Stomach smooth muscle (tissue), 2 donors: ENCODE results near the gene TAF1B.

Experiments used
- H3K27ac ChIP-seq: one replicate; pipeline ENCODE4 v1.7.0; 2013; ENCODE audit warnings: mild to moderate bottlenecking, low read length, inconsistent platforms
- H3K27me3 ChIP-seq, 2 donors: one replicate each; pipeline ENCODE4 v1.7.0; 2013; ENCODE audit warnings: low read length in 2 of 2; ENCODE audit not compliant: insufficient read depth in 2 of 2, control insufficient read depth in 1 of 2
- H3K36me3 ChIP-seq, 2 donors: one replicate each; pipeline ENCODE4 v1.7.0; 2013; ENCODE audit warnings: low read length in 2 of 2; ENCODE audit not compliant: control insufficient read depth in 2 of 2, insufficient read depth in 2 of 2
- H3K4me1 ChIP-seq: one replicate; pipeline ENCODE4 v1.7.0; 2013; ENCODE audit warnings: low read length; ENCODE audit not compliant: control insufficient read depth, insufficient read depth
- H3K4me3 ChIP-seq, 2 donors: one replicate each; pipeline ENCODE4 v1.7.0; 2013; ENCODE audit warnings: low read length in 2 of 2
- H3K9ac ChIP-seq, 2 donors: one replicate each; pipeline ENCODE4 v1.7.0; 2013; ENCODE audit warnings: low read length in 2 of 2, mild to moderate bottlenecking in 1 of 2
- H3K9me3 ChIP-seq, 2 donors: one replicate each; pipeline ENCODE4 v1.7.0; 2013; ENCODE audit warnings: low read length in 2 of 2; ENCODE audit not compliant: control insufficient read depth in 2 of 2
- donor health status: healthy.
- donor health status: Pancreatic carcinoma.

TAF1B gene

GRCh38 chr2:9979977-9980376 lies 136.7 kb downstream of the TAF1B start:
- Histone ChIP-seq H3K9me3 (no peaks in the 10 kb centered on the region), H3K36me3 (no peaks in the 10 kb centered on the region), H3K27me3 (no peaks in the 10 kb centered on the region)

GRCh38 chr2:9980520-9980919 lies 137.2 kb downstream of the TAF1B start:
- peaks cover 19% of the 10 kb centered on the region for H3K4me1 ChIP-seq
- no peak overlapping the region for H3K9ac ChIP-seq
- H3K36me3 ChIP-seq = no peaks in the 10 kb centered on the region
- no peaks in the 10 kb centered on the region for H3K9me3 ChIP-seq
- H3K4me3 ChIP-seq = no peak overlapping the region
- H3K27ac ChIP-seq = no peak overlapping the region
- no peaks in the 10 kb centered on the region for H3K27me3 ChIP-seq

More at GRCh38 chr2:9979977-9980376, 136.7 kb downstream of the TAF1B start:
- Histone ChIP-seq H3K9ac (no peak overlapping the region), H3K4me1 (peaks cover 23% of the 10 kb centered on the region), H3K4me3 (no peak overlapping the region), H3K27ac (no peak overlapping the region)

- H3K36me3 ChIP-seq = no peaks in the 10 kb centered on the region
- H3K4me1 ChIP-seq = peaks cover 9% of the 10 kb centered on the region
- no peak overlapping the region for H3K27ac ChIP-seq
- no peak overlapping the region for H3K4me3 ChIP-seq
- no peaks in the 10 kb centered on the region for H3K27me3 ChIP-seq
- no peak overlapping the region for H3K9ac ChIP-seq
- no peaks in the 10 kb centered on the region for H3K9me3 ChIP-seq
Measured at GRCh38 chr2:9981655-9982054, 138.4 kb downstream of the TAF1B start.

GRCh38 chr2:9982248-9982647 lies 139.0 kb downstream of the TAF1B start:
- Histone ChIP-seq H3K9ac (peak overlapping the region in 1 of 2 donors; percentile 18), H3K27ac (no peak overlapping the region), H3K27me3 (no peaks in the 10 kb centered on the region), H3K4me3 (no peak overlapping the region), H3K36me3 (no peaks in the 10 kb centered on the region), H3K9me3 (no peaks in the 10 kb centered on the region), H3K4me1 (peaks cover 9% of the 10 kb centered on the region)

GRCh38 chr2:9982891-9983290 lies 139.6 kb downstream of the TAF1B start:
- Histone ChIP-seq H3K9ac (no peak overlapping the region), H3K4me1 (peaks cover 9% of the 10 kb centered on the region), H3K36me3 (no peaks in the 10 kb centered on the region), H3K27me3 (no peaks in the 10 kb centered on the region), H3K4me3 (no peak overlapping the region), H3K9me3 (no peaks in the 10 kb centered on the region), H3K27ac (no peak overlapping the region)

GRCh38 chr2:9983401-9984216 lies 140.3 kb downstream of the TAF1B start:
- H3K9me3 ChIP-seq = no peaks in the 10 kb centered on the region
- H3K27ac ChIP-seq = no peak overlapping the region
- H3K27me3 ChIP-seq = no peaks in the 10 kb centered on the region
- H3K9ac ChIP-seq = no peak overlapping the region
- H3K36me3 ChIP-seq = no peaks in the 10 kb centered on the region
- peaks cover 9% of the 10 kb centered on the region for H3K4me1 ChIP-seq
- no peak overlapping the region for H3K4me3 ChIP-seq
